ENCODE measurements around the gene EPHA5.

EPHA5 gene

DNA sequence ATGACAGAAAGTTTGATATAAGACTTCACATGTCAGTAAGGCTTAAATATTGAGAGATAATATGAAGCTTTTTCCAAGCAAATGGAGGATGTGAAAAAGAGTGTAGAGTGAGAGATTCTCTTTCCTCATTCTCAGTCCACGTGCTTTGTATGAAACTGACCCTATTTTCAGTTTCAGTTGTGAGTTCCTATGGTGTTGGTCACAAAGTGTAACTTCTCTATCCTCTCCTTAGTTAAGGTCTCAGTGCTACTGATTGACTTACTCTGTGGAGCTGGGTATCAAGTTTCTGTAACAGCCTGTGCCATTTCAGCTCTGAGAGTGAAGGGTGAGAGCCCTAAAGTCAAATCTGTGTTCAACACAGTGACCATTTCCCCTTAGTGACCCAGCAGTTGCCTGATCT, 277.2 kb downstream of the EPHA5 start:
- TF ChIP-seq TCF12 (IDR thresholded peaks at IDR 0.05; ENCODE audit: low read depth) = no peak
- TF ChIP-seq CREB1 (IDR thresholded peaks at IDR 0.05; ENCODE audit: low read depth) = no peak
- TF ChIP-seq, protein P1, sequence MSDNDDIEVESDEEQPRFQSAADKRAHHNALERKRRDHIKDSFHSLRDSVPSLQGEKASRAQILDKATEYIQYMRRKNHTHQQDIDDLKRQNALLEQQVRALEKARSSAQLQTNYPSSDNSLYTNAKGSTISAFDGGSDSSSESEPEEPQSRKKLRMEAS (IDR thresholded peaks at IDR 0.05) = no peak
- TF ChIP-seq, protein P2, sequence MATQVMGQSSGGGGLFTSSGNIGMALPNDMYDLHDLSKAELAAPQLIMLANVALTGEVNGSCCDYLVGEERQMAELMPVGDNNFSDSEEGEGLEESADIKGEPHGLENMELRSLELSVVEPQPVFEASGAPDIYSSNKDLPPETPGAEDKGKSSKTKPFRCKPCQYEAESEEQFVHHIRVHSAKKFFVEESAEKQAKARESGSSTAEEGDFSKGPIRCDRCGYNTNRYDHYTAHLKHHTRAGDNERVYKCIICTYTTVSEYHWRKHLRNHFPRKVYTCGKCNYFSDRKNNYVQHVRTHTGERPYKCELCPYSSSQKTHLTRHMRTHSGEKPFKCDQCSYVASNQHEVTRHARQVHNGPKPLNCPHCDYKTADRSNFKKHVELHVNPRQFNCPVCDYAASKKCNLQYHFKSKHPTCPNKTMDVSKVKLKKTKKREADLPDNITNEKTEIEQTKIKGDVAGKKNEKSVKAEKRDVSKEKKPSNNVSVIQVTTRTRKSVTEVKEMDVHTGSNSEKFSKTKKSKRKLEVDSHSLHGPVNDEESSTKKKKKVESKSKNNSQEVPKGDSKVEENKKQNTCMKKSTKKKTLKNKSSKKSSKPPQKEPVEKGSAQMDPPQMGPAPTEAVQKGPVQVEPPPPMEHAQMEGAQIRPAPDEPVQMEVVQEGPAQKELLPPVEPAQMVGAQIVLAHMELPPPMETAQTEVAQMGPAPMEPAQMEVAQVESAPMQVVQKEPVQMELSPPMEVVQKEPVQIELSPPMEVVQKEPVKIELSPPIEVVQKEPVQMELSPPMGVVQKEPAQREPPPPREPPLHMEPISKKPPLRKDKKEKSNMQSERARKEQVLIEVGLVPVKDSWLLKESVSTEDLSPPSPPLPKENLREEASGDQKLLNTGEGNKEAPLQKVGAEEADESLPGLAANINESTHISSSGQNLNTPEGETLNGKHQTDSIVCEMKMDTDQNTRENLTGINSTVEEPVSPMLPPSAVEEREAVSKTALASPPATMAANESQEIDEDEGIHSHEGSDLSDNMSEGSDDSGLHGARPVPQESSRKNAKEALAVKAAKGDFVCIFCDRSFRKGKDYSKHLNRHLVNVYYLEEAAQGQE (IDR thresholded peaks at IDR 0.05; ENCODE audit: low read depth) = no peak
- TF ChIP-seq EGR1 (IDR thresholded peaks at IDR 0.05) = no peak
- TF ChIP-seq USF1 (IDR thresholded peaks at IDR 0.05) = no peak
- no peak for TF ChIP-seq CEBPB (IDR thresholded peaks at IDR 0.05)

GRCh38 chr4:65392488-65392887, 277.8 kb downstream of the EPHA5 start:
- no peak for TF ChIP-seq CREB1 (IDR thresholded peaks at IDR 0.05; ENCODE audit: low read depth)
- TF ChIP-seq ZBTB7A (IDR thresholded peaks at IDR 0.05; ENCODE audit: low read depth) = no peak
- TF ChIP-seq, protein P2 (IDR thresholded peaks at IDR 0.05; ENCODE audit: low read depth) = no peak
- TF ChIP-seq USF1 (IDR thresholded peaks at IDR 0.05) = no peak
- TF ChIP-seq TEAD4 (IDR thresholded peaks at IDR 0.05) = no peak
- TF ChIP-seq TCF12 (IDR thresholded peaks at IDR 0.05; ENCODE audit: low read depth) = no peak
- TF ChIP-seq RAD21 (IDR thresholded peaks at IDR 0.05; ENCODE audit: low read depth) = no peak
- TF ChIP-seq NFIC (IDR thresholded peaks at IDR 0.05) = no peak
- TF ChIP-seq CEBPB (IDR thresholded peaks at IDR 0.05) = no peak
- TF ChIP-seq YY1 (IDR thresholded peaks at IDR 0.05; ENCODE audit: low read depth) = no peak
- TF ChIP-seq FOXM1 (IDR thresholded peaks at IDR 0.05; ENCODE audit: borderline replicate concordance, low read depth) = no peak
- no peak for TF ChIP-seq EGR1 (IDR thresholded peaks at IDR 0.05)
- no peak for TF ChIP-seq TAF1 (IDR thresholded peaks at IDR 0.05; ENCODE audit: low read depth)
- no peak for TF ChIP-seq EP300 (IDR thresholded peaks at IDR 0.05; ENCODE audit: borderline replicate concordance)
- TF ChIP-seq, protein P1 (IDR thresholded peaks at IDR 0.05) = no peak

DNA sequence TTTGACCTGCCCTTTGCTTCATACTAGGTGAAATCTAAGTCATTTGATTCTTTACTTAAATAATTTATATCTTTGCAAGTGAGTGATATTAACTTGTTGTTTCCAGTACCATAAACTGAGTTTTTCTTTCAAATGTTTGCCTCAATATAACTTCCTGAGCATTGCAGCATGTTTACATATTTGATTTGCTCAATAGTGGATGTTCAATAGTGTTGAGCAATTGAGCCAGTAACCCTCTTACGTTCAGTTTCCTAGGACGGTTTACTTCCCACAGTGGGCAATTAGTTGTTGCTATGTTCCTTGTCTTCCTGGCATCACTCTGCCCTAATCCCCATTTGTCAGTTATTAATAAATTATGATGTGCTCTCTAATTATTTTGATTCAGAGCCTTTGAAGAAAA, 278.5 kb downstream of the EPHA5 start:
- TF ChIP-seq TEAD4 (IDR thresholded peaks at IDR 0.05) = no peak
- no peak for TF ChIP-seq FOXM1 (IDR thresholded peaks at IDR 0.05; ENCODE audit: borderline replicate concordance, low read depth)
- TF ChIP-seq, protein P1 (IDR thresholded peaks at IDR 0.05) = no peak
- no peak for TF ChIP-seq TAF1 (IDR thresholded peaks at IDR 0.05; ENCODE audit: low read depth)
- TF ChIP-seq NFIC (IDR thresholded peaks at IDR 0.05) = no peak

- no peak for TF ChIP-seq USF1 (IDR thresholded peaks at IDR 0.05)
- TF ChIP-seq EP300 (IDR thresholded peaks at IDR 0.05; ENCODE audit: borderline replicate concordance) = no peak
- no peak for TF ChIP-seq RAD21 (IDR thresholded peaks at IDR 0.05; ENCODE audit: low read depth)
- no peak for TF ChIP-seq EGR1 (IDR thresholded peaks at IDR 0.05)
- TF ChIP-seq TCF12 (IDR thresholded peaks at IDR 0.05; ENCODE audit: low read depth) = no peak
- TF ChIP-seq ZBTB7A (IDR thresholded peaks at IDR 0.05; ENCODE audit: low read depth) = no peak
- TF ChIP-seq CREB1 (IDR thresholded peaks at IDR 0.05; ENCODE audit: low read depth) = no peak
- TF ChIP-seq CEBPB (IDR thresholded peaks at IDR 0.05) = no peak
- no peak for TF ChIP-seq NFIC (IDR thresholded peaks at IDR 0.05)
Measured at GRCh38 chr4:65391382-65391781, 278.9 kb downstream of the EPHA5 start.

DNA sequence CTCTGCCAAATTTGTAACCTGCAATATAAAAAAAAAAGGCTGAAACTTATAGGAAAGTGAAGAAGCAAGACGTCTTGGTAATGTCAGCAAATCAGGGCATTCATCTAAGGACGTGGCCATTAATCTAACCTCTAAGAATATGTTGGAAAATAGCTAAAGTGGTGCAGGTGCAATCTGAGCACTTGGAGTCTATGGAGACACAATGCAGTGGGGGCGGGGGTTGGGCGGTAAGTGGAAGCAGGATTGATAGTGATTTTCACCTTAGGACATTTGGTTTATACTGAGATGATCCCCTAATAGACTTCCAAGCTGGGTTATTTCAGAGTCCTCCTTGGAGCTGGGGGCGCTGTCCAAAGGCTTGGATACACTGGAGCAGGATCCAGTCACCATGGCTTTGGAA, 283.4 kb downstream of the EPHA5 start:
- no peak for TF ChIP-seq ZBTB7A (IDR thresholded peaks at IDR 0.05; ENCODE audit: low read depth)
- TF ChIP-seq TCF12 (IDR thresholded peaks at IDR 0.05; ENCODE audit: low read depth) = no peak
- TF ChIP-seq, protein P1 (IDR thresholded peaks at IDR 0.05) = no peak
- no peak for TF ChIP-seq RAD21 (IDR thresholded peaks at IDR 0.05; ENCODE audit: low read depth)
- TF ChIP-seq USF1 (IDR thresholded peaks at IDR 0.05) = no peak
- TF ChIP-seq TAF1 (IDR thresholded peaks at IDR 0.05; ENCODE audit: low read depth) = no peak
- TF ChIP-seq EP300 (IDR thresholded peaks at IDR 0.05; ENCODE audit: borderline replicate concordance) = no peak
- no peak for TF ChIP-seq FOXM1 (IDR thresholded peaks at IDR 0.05; ENCODE audit: borderline replicate concordance, low read depth)
- no peak for TF ChIP-seq CREB1 (IDR thresholded peaks at IDR 0.05; ENCODE audit: low read depth)
- no peak for TF ChIP-seq NFIC (IDR thresholded peaks at IDR 0.05)
- TF ChIP-seq, protein P2 (IDR thresholded peaks at IDR 0.05; ENCODE audit: low read depth) = no peak

Measured in Ishikawa (cell line).